Stomach (tissue), 9 donors: ENCODE data around the gene DPP10. TPM values are rescaled to one million over a fixed set of nuclear protein-coding genes. Genes with fewer than 3 reads are reported as not detected.

Source experiments
- DNase-seq, 2 donors: peaks; one replicate each; pipeline versions ENCODE4 v3.0.0 to v3.0.0-alpha.2; 2013 to 2019
- H3K27ac ChIP-seq, 5 donors: fragments of 200-600 bp in 4 of 5; sonication (generic) in 4 of 5; one replicate each; pipeline ENCODE4 v1.5.1; 2013 to 2019; ENCODE audit warnings: mild to moderate bottlenecking in 1 of 5, moderate library complexity in 1 of 5
- H3K27me3 ChIP-seq, 3 donors: fragments of 200-600 bp; sonication (generic); one replicate each; pipeline ENCODE4 v1.5.1; 2017 to 2019; ENCODE audit warnings: mixed run types in 1 of 3
- H3K36me3 ChIP-seq, 4 donors: fragments of 200-600 bp; sonication (generic); 1 replicate in 3 of 4; 2 replicates in 1 of 4; pipeline ENCODE4 v1.5.1; 2016 to 2019
- H3K4me1 ChIP-seq, 4 donors: fragments of 200-600 bp; sonication (generic); one replicate each; pipeline ENCODE4 v1.5.1; 2016 to 2019
- H3K4me3 ChIP-seq, 4 donors: fragments of 200-600 bp; sonication (generic) in 3 of 4; one replicate each; pipeline ENCODE4 v1.5.1; 2016 to 2019; ENCODE audit warnings: mild to moderate bottlenecking in 1 of 4
- H3K9me3 ChIP-seq, 4 donors: fragments of 200-600 bp; sonication (generic); one replicate each; pipeline ENCODE4 v1.5.1; 2016 to 2019
- CTCF ChIP-seq, 7 experiments: fragments of 450-650 bp in 4 of 7; fragments of 200-600 bp in 3 of 7; sonication (generic) in 3 of 7; IDR thresholded peaks; one replicate each; pipeline ENCODE4 v1.5.1; 2016 to 2019; ENCODE audit warnings: antibody characterized with exemption in 7 of 7, control low read depth in 2 of 7, mild to moderate bottlenecking in 1 of 7
- EP300 ChIP-seq: sonication (generic); formaldehyde crosslinking; IDR thresholded peaks from one replicate; pipeline ENCODE4 v1.6.1; 2017; ENCODE audit warnings: antibody characterized with exemption
- POLR2A ChIP-seq, 4 donors: fragments of 450-650 bp; IDR thresholded peaks; one replicate each; pipeline ENCODE4 v1.6.1; 2016; ENCODE audit warnings: antibody characterized with exemption in 4 of 4, control low read depth in 2 of 4, mild to moderate bottlenecking in 1 of 4, moderate library complexity in 1 of 4
- POLR2AphosphoS5 ChIP-seq, 3 donors: sonication (generic); formaldehyde crosslinking; IDR thresholded peaks; one replicate each; pipeline ENCODE4 v1.6.1; 2016; ENCODE audit warnings: antibody characterized with exemption in 3 of 3
- WGBS, 5 donors: extraction: QIAGEN DNeasy Blood & Tissue Kit in 3 of 5; methylation state at CpG; one replicate each; pipeline versions ENCODE4 v1.1.5 to v1.1.7; 2013 to 2018; 5-methylcytosine and 5-hydroxymethylcytosine counted together
- intact Hi-C: fragments of 100-400 bp; cut with DNase I; formaldehyde crosslinking; loops from one replicate; pipeline ENCODE4 v1.15.1; 2023; ENCODE audit warnings: low total_unique reads
- polyA plus RNA-seq, 3 donors: library from polyadenylated mRNA; stranded (reverse); fragments of 200-250 nt; gene quantifications; one replicate each; pipeline ENCODE4 v1.2.3, GENCODE V29; 2013
- total RNA-seq, 5 donors: library from RNA; depleted of rRNA; stranded (reverse); fragments of >200 nt; gene quantifications; one replicate each; pipeline versions ENCODE4 v1.1.0 to v1.2.3, GENCODE V29; 2014 to 2016
- donor health status: healthy with polysubstance abuse.
- donor health status: Bipolar disorder and iron deficiency.
- donor health status: healthy.

Gene DPP10
- total and polyA plus RNA-seq, 8 donors: 0.18 to 15.6 (median 2.0) TPM; not detected in 1

DNA sequence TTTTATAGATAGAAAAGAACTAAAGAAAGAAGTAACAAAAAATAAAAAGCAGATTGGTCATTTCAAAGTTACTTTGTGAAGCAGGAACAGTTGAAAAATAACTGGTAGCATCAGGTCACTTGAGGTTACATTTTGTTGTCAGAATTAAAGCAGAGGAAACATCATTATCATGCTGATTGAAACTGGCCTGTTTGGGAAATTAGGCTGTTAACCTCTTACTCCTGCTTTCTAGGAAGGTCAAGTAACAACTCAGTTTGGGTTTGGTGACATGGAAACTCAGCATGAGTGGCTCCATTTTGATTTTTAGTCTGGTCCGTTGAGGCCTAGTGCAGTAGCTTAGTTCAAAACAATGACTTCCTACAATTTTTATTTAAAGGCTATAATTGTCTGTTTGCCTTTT, 1383.5 kb downstream of the DPP10 start:
- Histone ChIP-seq H3K4me3 (no peak overlapping the region), H3K36me3 (no peaks in the 10 kb centered on the region), H3K27me3 (no peaks in the 10 kb centered on the region), H3K4me1 (no peaks in the 10 kb centered on the region), H3K9me3 (peaks cover 0 to 12% (median 0%) of the 10 kb centered on the region in 4 donors), H3K27ac (no peak overlapping the region)
- intact Hi-C loops: no loop called here
- DNase-seq: no peak
- WGBS, 5 donors: 68 to 91% (median 87%) methylated on average over 1 of the region's 1 CpG
- no peak for TF ChIP-seq POLR2AphosphoS5 (IDR thresholded peaks at IDR 0.05)
- no peak for TF ChIP-seq CTCF (IDR thresholded peaks at IDR 0.05)
- no peak for TF ChIP-seq EP300
- no peak for TF ChIP-seq POLR2A (IDR thresholded peaks at IDR 0.05)

DNA sequence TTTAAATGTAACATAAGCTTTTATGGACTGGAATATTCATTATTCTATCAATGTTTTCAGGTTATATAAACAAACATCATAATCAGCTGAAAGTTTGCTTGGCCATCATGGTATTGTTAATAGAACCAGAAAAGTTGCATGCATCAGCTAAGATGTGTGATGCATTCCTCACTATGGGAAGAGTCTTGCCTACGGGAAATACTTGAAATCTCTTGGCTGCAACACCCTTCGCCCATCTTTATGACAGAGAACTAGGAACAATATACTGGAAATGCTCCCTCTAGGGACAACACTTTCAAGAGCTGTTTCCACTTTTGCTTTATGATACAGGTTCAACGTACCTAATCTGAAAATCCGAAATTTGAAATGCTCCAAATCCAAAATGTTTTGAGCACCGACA, 1390.8 kb downstream of the DPP10 start:
- Histone ChIP-seq H3K9me3 (peaks cover 0 to 12% (median 4%) of the 10 kb centered on the region in 4 donors), H3K36me3 (no peaks in the 10 kb centered on the region), H3K27me3 (no peaks in the 10 kb centered on the region), H3K27ac (no peak overlapping the region), H3K4me3 (no peak overlapping the region), H3K4me1 (no peaks in the 10 kb centered on the region)
- 84 to 89% (median 85%) methylated on average over 5 of the region's 5 CpGs for WGBS, 5 donors
- TF ChIP-seq EP300: no peak
- no peak for TF ChIP-seq POLR2A (IDR thresholded peaks at IDR 0.05)
- TF ChIP-seq CTCF (IDR thresholded peaks at IDR 0.05): no peak
- TF ChIP-seq POLR2AphosphoS5 (IDR thresholded peaks at IDR 0.05): no peak
- intact Hi-C loops: no loop called here
- no peak for DNase-seq

GRCh38 chr2:115838539-115838938, 1396.1 kb downstream of the DPP10 start:
- no peaks in the 10 kb centered on the region for H3K27me3 ChIP-seq
- H3K4me3 ChIP-seq: no peak overlapping the region
- no peaks in the 10 kb centered on the region for H3K4me1 ChIP-seq
- TF ChIP-seq EP300 (no peak), CTCF (IDR thresholded peaks at IDR 0.05) (no peak), POLR2AphosphoS5 (IDR thresholded peaks at IDR 0.05) (no peak), POLR2A (IDR thresholded peaks at IDR 0.05) (no peak)
- peaks cover 0 to 12% (median 4%) of the 10 kb centered on the region in 4 donors for H3K9me3 ChIP-seq
- intact Hi-C loops: no loop called here
- no peaks in the 10 kb centered on the region for H3K36me3 ChIP-seq
- 55 to 69% (median 63%) methylated on average over 2 of the region's 2 CpGs for WGBS, 5 donors
- no peak overlapping the region for H3K27ac ChIP-seq
- DNase-seq: no peak

DNA sequence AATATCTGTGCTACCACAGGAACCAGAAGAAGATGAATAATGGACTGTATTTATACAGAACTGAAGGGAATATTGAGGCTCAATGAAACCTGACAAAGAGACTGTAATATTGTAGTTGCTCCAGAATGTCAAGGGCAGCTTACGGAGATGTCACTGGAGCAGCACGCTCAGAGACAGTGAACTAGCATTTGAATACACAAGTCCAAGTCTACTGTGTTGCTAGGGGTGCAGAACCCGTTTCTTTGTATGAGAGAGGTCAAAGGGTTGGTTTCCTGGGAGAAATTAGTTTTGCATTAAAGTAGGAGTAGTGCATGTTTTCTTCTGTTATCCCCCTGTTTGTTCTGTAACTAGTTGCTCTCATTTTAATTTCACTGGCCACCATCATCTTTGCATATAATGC, 1399.9 kb downstream of the DPP10 start:
- WGBS, 5 donors: 70 to 88% (median 77%) methylated on average over 3 of the region's 3 CpGs
- Histone ChIP-seq H3K4me1 (no peaks in the 10 kb centered on the region), H3K4me3 (no peak overlapping the region), H3K27me3 (no peaks in the 10 kb centered on the region), H3K9me3 (peaks cover 0 to 4% (median 0%) of the 10 kb centered on the region in 4 donors), H3K27ac (no peak overlapping the region), H3K36me3 (no peaks in the 10 kb centered on the region)
- TF ChIP-seq POLR2A (IDR thresholded peaks at IDR 0.05): no peak
- no peak for TF ChIP-seq EP300
- TF ChIP-seq CTCF (IDR thresholded peaks at IDR 0.05): no peak
- TF ChIP-seq POLR2AphosphoS5 (IDR thresholded peaks at IDR 0.05): no peak
- intact Hi-C loops: no loop called here
- DNase-seq: no peak
